NCI-H446 treated with DMSO at 0.1 percent for 48 hours (cell line): ENCODE results near the gene GABARAP.

Experiments used
- DNase-seq: peaks from one replicate; lab custom pipeline; 2025; lab: John Stamatoyannopoulos, UW

GABARAP gene

DNA sequence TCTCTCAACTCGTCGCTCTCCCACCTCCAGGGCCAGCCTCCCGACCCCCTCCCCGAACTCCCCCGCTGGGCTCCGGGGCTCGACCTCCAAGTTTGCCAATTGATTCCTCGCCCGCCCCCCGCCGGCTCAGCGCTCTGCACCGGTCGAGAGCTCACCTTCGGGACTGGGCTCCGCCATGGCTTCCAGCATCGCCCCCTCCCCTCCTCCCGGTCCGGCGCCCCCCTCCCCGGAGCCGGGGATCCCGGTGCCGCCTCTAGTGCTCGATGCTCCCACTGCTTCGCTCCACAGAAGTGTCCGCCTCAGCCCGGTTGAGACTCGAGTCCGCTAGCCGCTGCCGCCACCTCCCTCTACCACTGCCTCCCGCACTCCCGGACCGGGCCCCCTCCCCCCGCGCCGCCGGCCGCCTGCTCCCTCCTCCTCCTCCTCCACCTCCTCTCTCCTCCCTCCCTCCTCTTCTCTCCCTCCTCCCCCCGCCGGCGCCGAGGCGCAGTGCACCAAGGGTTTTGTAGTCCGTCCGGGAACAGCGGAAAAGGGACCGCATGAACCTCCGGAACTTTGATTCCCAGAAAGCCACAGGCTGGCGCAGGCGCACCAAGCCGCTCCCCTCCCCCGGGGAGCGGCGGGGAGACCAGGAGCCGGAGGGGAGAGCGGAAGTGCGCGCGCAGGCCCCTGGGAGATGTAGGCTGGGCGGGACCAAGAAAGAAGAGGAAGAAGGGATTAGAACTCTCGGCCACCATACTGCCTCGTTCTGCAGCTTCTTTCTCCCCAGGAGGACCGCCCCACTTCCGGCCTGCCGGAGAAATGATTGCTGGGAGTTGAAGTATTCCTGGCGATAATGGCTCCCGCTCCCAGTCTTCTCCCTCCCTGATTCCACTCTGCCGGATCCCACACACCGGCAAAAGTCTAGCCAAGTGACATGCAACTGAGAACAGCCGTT is 2.9 kb downstream of the GABARAP start, which contains the start of gene PHF23:
TSS of gene PHF23 (minus strand) at position 367 of the 937 bp plus-strand sequence. CDS start at position 189, 178 bp downstream.
- DNase-seq: peak; percentile 99

DNA sequence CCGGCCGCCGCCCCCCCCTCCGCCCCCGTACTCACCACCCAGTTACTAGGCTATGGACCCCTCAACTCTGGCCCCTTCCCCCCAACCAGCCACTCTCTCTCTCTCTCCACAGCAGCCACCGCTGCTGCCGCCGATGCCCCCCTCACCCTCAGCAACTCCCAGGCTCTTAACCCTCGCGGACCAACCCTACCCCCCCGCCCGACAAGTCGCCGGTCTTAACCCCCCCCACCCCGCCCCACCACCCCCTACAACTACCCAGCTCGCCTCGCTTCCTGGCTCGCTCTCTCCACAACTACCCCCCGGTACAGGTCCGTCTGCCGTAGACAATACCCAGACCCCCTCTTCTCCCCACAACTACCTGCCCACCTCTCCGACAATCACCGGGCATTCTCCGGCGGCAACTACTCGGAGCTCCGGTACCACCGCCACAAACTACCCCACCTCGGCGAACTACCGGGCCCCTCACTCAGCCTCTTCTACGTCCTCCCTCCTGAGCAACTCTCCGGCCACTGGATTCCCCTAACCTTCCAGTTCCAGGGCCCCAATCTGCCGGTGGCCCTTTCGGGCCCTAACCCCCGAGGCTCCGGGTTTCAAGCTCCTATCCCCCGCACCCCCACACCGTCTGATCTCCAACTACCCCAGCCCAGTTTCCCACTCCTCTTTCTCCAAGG is 3.7 kb downstream of the GABARAP start:
- DNase-seq: no peak

DNA sequence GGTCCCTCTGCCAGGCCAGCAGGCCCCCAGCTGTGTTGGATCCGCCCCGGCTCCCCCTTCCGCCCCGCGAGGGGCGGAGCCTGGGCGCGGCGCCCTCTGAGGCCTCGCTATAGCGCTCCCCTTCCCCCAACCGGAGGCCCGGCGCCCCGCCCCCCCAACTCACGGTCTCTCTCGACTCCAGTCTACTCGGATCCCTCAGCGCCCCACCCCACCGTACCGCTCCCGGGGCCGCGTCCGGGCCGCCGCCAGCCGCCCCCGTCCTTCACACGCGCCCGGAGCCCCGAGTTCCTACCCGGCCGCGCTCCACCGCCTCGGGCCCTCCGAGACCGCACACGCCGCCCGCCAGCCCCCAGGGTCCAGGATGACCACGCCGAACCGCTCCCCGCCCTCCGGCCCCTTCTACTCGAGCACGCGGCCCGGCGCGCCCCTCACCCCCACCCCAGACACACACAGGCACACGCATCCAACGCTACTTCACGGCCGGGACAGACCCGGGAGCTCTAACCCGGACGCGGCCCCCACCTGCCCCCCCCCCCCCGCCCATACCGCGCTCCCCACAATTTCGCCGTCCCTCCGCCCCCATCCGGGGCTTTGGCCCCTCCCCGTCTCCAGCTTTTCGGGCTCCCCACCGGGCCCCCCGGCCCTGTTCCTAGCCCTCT is 4.4 kb downstream of the GABARAP start:
- DNase-seq: no peak

DNA sequence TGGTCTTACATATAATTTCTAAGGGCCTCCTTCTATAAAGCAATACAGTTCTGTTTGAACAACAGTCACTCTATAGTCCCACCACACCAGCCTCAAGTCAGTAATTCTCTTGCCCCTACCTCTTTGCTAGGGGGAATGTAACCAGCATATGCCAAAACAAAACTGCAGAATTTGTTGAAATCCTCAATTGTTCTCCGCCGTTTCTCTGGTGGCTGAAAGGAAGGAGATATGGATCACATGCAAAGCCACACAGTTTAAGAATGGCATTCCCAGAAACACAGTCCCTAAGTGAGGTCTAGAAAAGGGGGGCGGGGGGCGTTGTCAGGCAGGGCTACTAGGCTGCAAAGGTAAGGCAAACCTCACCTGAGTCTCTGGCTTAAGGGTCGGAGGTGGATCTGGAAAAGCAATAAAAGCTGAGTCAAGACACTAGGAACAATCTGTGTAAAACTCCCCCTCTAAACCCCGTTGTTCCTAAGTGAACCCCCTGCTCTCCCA is 4.9 kb downstream of the GABARAP start:
- no peak for DNase-seq

DNA sequence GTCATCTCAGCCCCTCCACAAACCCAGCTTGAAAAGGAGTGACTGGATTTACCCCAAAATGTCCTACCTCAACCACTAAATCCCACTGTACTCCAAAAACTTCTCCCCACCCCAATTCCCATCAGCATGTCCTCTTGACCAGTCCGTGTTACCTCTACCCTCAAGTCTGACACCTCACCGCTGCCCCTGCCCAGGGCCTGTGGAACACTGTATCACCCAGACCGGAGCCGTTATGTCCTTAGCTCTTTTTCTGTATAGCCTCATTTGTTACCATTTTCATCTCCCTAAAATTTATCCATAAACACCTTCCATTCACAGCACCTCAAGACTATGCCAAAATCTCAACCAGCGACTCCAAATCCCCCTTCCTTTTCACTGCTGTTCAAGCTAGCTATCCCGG is 5.4 kb downstream of the GABARAP start:
- no peak for DNase-seq

DNA sequence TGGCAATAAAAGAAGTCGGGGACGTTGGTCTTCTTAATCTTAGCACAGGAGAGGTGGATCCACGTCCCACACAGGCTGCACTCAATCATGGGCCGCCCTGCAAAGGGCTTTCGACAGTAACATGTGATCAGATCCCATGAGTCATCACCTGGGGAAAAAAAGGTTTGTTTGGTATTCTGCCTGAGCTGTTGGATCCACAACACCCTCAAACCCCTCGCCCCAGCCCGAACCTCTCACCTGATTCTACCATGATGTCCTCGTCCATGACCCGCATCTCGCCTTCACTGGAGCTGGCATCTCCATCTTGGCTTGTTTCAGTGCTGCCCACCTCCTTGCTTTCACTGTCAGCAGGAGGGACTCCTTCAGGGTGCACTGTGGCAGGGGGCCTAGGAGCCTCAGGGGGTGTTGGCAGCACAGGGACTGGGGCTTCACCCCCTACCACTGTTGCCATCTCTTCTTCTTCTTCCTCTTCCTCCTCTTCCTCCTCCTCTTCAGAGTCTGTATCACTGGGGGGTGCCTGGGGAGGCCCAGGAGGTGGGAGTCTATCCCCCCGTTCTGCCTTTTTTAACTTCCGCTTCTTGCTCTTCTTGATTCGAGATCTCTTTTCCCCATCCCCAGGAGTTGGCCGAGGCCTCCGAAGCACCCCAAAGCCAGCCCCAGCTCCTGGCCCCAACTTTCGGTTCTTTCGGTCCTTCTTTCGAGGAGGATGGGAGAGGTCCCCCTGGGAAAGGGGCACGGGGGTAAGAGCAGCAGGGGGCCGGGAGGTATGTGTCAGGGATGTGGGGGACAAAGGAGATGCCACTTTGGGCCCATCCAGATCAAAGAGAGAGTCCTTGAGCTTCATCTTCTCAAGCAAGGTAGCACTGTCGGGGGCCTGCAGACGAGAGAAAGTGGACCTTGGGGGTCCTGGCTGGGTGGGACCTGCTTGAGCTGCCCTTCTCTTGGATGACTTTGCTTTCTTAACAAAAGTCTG is 6.3 kb downstream of the GABARAP start:
- no peak for DNase-seq

DNA sequence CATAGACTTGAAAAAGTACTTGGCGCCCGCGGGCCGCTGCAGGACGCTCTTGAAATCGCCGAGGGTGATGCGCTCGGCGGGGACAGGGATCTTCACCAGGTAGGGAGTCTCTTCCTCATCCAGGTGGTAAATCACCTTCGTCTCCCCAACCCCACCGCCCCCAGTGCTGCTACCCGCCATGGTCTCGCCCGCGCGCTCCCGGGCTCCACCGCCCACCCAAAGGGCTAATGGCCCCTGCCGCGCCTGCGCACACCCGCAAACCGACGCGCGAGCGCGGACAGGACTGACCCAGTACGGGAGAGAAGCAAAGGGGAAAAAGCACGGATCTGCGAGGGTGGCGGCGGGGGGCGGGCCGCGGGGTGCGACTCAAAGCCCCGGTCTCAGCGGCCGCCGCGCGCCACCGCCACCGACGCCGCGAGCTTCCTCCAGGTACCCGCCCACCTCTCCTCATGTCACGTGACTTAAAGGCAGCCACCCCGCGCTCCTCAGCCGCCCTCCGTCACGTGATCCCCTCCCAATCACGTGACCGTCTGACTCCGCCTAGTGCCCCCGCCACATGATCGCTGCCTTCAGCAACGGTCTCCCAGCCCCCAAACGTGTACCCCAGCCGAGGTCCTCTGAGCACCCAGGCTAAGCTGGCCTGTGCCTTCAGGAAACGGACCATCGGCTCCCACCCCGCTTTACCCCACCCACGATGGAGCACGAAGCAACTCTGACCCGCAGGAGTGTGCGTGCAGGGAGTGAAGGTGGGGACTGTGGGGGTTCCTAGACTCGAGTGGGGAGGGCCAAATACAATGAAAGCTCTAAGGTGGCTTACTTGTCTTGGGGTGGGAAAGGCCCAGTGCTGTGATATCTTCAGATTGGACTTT is 7.9 kb downstream of the GABARAP start, which contains the start of gene DVL2:
TSS of gene DVL2 (minus strand) at position 435 of the 869 bp plus-strand sequence. CDS start at position 180, 255 bp downstream.
- DNase-seq: peak; percentile 87

DNA sequence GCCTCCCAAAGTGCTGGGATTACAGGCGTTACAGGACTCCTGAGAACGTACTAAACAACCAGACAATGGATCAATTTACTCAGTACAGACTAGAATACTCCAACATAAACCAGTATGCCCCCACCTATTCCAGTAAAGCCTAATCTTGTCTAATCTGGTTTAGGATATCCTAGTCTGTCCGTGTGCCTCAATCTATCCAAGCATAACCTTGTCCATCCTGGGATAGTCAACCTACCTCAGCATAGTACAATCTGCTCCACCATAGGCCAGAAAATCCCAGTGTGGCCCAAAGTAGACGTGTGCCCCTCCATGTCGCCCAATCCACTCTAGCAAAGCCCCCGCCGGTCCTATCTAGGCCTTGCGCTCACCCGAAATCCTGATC is 8.6 kb downstream of the GABARAP start:
- DNase-seq: no peak

DNA sequence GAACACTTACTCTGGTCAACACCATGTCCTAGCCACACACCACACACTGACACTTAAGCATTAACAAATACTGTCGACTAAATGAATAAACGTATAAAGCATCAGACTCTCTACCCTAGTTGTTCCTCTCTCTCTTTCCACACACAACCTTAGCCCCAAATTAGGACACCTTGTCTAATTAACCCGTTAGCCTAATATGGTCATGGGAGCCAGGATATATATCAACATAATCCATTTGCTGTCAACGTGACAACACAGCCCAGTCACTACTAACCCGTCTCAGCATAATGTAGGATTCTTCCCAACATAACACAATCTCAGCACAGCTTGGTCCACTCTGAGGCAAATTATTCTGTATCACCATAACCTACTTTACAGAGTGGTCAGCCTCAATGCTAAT is 10.1 kb downstream of the GABARAP start:
- DNase-seq: no peak

DNA sequence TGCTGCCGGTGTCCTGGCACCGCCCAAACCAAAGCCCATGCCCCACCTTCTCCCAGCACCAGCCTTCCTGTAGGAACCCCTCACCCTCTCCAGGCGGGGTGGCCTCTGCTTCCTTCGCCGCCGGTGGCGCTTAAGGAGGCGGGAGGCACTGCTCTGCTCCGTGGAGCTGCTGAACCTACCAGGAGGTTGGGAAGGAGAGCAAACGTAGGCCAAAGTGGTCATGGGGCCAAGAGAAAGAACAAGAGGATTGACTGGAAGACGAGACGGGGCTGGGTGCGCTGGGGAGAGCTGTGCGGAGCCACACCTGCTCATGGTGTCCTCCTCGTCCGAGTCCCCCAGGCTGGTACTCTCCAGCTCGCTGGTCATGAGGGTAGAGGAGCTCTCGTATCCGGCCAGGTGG is 12.7 kb downstream of the GABARAP start:
- DNase-seq: no peak

DNA sequence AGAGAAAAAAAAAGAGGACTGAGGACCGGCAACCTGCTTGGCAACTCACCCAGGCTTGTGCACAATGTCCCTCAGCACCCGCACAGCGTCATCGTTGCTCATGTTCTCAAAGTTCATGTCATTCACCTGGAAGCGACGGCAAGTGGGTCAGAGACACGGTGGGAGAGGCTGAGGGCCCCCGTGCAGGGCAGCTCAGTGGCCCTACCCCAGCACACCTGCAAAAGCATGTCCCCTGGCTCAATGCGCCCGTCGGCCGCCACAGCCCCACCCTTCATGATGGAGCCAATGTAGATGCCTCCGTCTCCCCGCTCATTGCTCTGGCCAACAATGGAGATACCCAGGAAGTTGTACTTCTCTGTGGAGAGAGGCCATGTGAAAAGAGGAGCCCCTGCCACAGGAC is 13.3 kb downstream of the GABARAP start:
- DNase-seq: no peak

DNA sequence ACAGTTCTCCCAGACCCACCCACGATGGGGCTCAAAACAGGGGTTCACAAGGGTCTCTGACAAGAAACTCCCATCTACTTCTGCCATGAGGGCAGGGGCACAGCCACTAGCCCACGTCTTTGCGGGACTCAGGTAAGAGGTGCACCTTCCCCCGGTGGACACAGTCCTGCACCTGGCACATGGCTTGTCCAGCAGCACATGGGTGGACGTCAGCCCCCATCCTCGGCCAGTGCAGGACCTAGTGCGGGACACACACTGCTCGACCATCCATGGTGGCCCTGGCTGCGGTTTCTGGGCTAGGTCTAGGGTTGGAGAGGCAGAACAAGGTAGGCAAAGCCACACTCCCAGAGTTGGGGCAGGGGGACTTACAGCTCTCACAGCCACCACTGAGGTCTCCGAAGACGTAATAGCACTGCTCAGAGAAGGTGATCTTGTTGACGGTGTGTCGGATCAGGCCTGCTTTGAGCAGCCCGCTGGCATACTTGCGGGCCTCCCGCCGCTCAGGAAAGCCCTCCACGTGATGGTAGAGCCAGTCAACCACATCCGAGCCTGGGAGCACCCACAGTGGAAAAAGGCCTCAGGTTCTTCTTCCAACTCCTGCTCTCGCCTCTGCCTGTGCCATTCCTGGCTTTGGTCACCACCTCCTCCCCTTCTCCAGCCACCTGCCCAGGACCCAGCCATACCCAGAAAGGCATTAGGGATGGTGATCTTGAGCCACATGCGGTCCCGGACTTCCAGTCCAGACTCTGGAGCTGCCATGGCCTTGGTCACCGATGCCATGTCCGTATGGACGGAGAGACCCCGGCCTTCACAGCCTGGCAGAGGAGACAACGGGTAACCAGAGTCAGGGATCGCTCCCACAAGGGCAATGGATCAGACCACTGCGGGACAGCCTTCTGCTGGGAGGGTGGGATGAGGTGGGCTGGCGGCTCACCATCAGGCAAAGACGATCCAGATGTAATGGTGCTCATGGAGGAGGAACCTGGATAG is 15.2 kb downstream of the GABARAP start:
- no peak for DNase-seq

DNA sequence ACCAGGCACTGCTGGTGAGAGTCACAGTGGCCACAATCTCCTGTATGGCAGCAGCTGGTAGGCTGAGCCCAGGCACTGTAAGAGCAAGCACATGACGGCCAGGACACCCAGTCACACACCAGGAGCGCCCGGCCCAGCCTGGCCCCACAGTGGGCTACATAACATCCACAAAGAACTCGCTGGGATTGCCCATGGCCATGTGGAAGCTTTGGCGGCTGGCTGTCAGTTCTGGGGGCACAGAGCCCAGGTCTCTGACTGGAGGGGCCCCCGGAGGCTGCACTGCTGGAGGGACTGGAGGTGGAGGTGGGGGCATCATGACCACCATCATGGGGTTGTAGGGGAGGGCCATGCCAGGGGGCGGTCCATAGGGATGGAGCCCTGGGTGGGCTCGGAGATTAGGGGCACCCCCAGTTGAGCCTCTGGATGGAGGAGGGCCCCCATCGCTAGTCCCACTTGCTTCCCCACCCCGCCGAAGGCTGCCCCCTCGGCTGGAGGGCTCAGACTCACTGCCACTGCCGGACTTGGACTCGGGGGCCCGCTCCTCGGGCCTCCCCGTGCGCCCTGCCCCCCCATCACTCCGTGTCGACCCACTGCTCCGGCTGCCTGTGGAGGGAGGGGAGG is 16.4 kb downstream of the GABARAP start:
- no peak for DNase-seq

DNA sequence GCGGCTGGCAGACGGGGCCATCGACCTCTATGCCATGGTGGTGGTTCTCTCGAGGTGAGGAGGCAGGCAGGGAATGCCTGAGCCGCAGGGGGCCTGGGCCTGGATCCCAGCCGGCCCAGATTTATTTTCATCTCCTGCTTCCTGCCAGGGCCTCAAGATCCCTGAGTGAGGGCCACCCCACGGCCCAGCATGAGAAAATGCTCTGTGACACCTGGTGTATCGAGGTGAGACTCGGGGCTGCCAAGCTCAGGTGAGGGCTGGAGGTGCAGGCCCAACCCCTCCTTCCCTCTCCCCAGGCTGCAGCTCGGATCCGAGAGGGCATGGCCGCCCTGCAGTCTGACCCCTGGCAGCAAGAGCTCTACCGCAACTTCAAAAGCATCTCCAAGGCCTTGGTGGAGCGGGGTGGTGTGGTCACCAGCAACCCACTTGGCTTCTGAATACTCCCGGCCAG is 17.6 kb downstream of the GABARAP start:
- DNase-seq: no peak

DNA sequence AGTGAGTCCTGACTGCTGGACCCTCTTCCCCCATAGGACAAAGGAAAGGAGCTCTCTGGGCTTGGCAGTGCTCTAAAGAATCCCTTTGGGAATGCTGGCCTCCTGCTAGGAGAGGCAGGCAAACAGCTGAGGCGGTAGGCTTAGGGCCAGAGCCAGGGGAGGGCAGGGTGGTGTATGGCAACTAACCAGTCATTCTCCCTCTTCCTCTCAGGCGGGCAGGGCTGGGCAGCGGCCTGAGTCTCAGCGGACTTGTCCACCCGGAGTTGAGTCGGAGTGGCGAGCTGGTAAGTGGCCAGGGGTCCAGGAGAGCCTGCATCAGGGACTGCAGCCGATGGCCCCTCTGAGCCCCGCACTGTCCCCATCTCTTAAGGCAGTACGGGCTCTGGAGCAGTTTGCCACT is 18.1 kb downstream of the GABARAP start:
- DNase-seq: no peak

DNA sequence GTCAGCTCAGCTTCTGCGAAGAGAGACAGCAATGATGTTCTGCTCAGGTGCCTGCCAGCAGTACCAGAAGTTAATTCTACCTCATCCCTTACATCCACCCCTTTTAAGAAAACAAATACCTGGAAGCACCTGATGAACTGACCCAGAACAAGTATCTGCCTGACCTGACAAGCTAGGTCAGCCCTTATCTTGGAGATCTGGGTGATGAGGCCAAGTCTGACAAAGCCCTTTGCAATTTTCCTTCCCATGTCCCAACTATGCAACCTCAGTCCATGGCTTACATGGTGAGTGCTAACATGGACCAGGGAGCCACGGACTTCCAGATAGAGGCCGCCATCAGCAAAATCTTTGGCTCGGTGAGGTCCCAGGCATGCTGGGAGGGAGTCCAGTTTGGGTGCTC is 18.9 kb downstream of the GABARAP start:
- no peak for DNase-seq

DNA sequence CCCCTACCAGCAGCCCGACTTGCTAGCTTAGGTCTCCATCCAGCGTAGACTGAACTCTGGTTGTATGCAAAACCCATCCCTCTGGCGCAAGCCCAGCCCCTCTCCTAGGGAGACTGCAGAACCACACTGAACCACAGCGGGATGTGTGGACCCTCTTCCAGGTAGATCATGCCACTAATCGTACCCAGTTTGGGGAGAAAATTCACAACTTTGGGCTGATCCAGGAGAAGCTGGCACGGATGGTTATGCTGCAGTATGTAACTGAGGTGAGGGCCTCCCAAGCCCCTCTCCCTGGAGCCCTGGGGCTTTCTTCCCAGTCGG is 19.3 kb downstream of the GABARAP start:
- DNase-seq: no peak

DNA sequence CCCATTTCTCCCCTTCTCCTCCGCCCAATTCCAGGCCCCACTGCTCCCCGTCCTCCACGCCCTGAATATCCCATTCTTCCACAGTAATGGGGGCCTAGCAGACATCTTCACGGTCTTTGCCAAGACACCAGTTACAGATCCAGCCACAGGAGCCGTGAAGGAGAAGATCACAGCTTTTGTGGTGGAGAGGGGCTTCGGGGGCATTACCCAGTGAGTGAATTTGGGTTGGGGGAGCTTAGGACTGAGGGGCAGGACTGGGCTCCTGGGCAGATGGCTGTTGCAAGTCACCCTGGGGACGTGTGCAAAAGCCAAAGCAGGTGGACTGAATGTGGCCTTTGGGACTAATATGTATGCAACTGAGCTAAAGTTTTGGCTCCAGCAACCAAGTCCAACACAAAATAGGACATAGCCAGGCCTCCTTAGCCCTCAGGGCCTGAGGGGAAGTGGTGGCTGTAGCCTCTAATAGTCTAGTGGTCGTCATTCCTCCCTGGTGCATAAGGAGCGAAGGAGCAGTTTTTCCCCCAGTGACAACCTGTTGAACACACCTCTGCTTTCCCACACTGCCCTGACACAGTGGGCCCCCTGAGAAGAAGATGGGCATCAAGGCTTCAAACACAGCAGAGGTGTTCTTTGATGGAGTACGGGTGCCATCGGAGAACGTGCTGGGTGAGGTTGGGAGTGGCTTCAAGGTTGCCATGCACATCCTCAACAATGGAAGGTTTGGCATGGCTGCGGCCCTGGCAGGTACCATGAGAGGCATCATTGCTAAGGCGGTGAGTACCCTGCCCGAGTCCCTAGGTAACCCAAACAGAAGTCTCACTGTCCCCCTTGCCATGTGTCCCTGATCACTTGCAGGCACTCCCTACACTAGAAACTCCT is 19.9 kb downstream of the GABARAP start:
- no peak for DNase-seq
